GM18526 (cell line): Measurements from ENCODE around the gene METAP1.

Source experiments
- POLR2A ChIP-seq: IDR thresholded peaks from 3 replicates; pipeline ENCODE4 v1.6.1; 2011; ENCODE audit not compliant: insufficient read length; ENCODE audit errors: extremely low read depth

The METAP1 gene

DNA sequence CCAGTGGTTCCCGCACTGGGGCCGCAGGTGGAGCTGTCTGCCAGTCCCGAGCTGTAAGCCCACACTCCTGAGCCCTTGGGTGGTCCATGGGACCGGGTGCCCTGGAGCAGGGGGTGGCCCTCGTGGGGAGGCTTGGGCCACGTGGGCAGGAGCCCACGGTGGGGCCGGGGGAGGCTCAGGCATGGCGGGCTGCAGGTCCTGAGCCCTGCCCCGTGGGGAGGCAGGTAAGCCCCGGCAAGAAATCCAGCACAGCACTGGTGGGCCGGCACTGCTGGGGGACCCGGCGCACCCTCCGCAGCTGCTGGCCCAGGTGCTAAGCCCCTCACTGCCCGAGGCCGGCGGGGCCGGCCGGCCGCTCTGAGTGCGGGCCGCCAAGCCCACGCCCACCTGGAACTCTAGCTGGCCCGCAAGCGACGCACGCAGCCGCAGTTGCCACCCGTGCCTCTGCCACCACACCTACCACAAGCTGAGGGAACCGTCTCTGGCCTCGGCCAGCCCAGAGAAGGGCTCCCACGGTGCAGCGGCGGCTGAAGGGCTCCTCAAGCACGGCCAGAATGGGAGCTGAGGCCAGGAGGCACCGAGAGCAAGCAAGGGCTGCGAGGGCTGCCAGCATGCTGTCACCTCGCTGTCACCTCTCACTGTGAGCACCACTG is 2.0 kb upstream of the METAP1 start:
- no peak for TF ChIP-seq POLR2A

DNA sequence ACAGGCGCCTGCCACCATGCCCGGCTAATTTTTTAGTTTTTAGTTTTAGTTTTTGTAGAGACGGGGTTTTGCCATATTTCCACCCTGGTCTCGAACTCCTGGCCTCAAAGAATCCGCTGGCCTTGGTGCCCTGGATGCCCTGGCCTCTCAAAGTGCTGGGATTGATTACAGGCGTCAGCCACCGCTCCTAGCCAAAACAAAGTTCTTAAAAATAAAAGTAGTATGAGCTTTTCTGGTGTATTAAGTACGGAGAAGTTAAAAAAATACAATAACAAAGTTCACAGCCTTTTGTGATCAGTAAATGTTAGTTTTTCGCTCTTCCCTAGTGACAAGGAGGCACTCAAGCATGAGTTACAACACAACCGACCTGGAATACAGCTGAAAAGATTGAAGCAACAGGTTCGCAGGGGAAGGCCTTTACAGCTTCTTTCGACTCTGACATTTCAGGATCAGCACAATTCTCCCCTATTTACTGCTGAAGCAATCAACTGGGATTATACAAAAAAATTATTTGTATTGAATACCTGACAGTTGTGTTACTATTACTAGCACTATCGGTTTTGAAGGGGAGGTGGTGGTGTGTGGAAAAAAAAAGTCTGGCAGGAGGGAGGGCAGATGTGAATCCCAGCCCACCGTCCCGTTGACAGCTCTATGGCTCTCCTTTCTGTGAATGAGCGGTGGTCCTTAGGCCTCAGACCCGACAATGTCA is 893 bp upstream of the METAP1 start:
- TF ChIP-seq POLR2A: no peak

DNA sequence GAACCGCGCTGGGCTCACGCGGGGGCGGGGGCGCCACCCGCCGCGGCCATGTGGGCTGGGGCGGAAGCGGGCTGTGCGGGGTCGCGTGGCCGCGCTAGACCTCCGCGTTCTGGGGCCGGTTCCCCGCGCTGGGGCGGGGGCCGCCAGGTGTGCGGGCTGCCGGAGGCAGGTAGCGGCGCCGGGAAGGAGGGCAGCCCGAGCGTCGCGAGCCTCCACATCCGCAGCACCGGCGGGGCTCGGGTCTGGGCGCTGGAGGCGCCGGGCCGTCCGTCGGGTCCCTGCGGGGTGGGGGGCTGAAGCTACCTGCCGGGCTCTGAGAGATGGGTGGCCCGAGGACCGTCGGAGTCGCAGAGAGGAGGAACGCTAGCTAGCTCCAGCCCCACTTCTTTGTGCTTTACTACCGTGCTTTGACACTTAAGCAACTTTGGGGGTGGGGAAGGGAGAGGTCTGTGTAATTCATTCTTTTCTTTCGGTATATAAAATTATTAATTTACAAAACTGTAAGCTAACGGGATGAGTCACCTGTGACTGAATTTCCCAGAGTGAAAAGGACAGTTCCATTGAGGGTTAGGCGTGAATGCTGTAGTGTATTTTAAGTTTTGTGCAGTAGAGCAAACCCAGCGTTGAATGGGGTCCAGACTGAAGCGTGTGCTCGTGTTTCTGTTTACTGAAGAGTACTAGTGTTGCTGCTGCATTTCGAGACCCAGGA is 689 bp downstream of the METAP1 start:
- no peak for TF ChIP-seq POLR2A

DNA sequence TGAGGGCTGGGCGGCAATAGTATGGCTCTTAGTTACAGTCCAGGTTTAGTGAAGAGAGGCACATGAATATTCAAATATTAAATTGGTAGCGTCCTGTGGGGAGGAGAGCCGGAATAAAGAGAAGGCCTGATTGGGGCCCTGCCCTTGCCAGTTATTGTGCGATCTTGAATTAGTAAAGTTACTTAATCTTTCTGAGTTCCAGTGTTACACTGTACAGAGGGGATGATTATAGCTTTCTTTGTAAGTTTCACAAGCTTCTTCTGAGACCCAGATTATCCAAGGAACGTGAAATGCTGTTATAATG is 1.2 kb downstream of the METAP1 start:
- TF ChIP-seq POLR2A: no peak

DNA sequence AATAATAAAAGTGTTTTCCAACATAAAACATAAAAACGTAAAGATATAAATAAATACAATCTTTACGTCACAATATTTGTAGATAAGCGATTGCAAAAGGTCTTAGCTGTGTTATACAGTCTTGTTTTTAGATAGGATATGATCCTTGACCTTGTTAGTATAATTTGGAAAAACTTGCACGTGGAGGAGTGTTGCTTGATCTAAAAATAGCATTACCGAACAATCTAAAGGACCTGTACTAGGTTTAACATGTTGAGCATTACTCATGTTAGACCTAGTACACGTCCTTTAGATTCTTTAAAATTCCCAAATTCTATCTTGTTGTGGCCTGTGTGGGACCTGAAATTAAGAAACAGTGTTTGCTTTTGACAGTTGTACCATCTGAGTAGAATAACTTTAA is 1.6 kb downstream of the METAP1 start:
- TF ChIP-seq POLR2A: no peak

DNA sequence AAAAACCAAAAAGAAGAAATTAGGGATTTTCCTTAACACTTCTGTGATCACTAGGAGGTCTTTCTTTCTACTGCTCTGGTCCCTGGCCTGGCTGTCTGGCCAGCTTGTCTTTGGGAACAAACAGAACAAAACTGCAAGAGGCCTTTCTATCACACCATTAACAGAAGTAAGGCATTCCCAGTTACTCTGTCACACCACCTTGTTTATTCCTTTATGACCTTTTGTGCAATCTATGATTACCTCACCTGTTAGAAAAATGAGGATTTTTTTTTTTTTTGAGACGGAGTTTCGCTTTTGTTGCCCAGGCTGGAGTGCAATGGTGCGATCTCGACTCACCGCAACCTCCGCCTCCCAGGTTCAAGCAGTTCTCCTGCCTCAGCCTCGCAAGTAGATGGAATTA is 3.0 kb downstream of the METAP1 start:
- TF ChIP-seq POLR2A: no peak

DNA sequence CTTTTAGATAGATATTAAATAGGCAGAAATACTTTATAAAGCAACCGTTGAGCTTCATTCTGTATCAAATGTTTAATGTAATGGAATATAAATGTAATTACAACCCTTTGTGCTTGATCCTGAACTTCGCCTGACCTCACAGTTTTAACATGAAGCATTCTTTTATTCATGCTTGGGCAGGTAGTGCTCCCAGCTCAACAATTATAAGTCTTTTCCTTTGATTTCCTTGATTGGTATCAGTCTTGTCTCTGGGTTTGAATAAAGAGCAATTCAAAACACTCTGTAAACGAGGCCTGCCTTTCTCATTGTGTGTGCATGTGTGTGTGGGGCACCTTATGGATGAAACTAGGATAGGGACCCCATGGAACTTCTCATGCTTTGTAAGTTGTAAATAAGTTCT is 6.8 kb downstream of the METAP1 start:
- TF ChIP-seq POLR2A: no peak

DNA sequence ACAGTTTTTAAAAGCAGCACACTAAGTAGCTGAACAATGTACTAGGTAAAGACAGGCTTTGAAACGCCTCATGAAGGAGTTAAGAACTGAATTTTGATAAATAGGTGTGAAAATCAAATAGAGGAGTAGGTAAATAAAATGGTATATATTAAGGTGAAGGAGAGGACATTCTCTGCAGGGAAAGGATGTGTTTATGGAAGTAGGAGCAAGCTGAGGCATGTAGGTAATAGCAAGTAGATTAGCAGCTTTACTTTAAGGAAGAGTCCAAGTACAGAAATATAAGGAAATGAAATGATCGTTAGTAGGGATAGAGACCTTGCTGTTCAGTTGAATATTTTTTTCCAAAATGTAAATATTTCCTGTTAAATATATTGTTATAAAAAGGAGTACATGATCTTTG is 12.5 kb downstream of the METAP1 start:
- TF ChIP-seq POLR2A: no peak

DNA sequence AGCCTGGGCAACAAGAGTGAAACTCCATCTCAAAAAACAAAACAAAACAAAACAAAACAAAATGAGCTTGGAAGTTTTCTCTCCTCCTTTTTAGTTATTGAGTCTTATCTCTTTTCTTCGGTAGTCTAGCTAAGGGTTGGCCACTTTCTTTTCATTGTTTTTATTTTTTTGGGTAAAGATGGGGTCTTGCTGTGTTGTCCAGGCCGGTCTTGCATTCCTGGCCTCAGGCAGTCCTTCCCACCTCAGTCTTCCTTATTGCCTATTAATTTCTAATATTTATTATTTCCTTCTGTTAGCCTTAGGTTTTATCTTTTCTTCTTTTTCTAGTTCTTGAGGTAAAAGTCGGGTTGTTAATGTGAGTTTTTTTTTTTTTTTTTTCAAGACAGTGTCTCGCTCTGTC is 16.4 kb downstream of the METAP1 start:
- no peak for TF ChIP-seq POLR2A

DNA sequence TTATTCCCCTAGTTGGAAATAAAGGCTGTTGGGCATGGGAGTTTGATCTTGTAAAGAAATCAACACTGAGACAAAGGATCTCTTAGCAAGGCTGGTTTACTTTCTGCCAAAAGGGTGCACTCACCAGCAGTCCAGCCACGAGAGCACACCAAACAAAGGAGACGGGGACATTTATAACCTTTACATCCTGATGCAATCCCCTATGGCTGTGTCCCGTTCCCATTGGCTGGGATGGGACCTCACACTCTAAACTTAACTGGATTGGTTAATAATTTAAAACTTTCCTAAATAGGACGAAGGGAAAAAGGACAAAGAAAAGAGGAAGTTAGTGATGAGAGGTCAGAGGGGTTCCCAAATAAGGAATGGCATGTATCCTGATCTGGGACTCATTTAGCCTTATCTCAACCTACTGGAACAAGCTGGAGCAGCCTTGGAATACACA is 17.9 kb downstream of the METAP1 start:
- no peak for TF ChIP-seq POLR2A

DNA sequence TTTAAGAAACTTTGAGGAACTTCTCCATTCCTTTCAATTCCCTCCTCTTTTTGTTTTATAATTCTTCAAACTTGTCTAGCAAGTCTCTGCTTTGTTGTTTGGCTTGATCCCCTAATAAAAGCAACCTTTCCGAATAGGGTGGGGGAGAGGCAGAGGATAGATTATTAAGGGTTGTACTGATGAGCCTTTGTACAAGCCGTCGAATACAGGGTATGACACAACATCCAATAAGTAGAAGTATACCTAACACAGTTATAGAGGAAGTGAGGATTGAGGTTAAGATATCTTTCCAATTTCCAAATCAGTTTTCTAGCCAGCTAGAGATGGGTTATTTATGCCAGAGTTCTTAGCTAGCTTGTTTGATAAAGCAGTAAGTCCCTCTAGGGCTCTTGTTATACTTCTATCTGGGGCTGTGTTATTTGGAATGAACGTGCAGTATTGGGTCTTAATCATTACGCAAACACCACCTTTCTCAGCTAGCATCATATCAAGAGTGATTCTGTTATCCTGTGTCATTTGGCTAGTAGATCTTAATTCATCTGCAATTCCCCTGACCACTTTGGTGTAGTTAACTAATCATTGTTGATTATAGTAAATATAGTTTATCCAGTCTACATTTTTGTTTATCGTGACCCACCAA is 18.5 kb downstream of the METAP1 start:
- TF ChIP-seq POLR2A: no peak

DNA sequence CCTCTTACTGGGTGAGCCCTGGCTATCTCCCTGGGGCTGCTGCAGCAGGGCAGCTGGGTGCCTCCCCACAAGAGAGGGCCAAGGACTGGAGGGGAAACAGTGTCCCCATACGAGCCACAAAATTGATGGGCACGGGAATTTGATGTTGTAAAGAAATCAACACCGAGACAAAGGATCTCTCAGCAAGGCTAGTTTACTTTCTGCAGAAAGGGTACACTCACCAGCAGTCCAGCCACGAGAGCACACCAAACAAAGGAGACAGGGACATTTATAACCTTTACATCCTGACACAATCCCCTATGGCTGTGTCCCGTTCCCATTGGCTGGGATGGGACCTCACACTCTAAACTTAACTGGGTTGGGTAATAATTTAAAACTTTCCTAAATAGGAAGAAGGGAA is 25.9 kb downstream of the METAP1 start:
- TF ChIP-seq POLR2A: no peak

DNA sequence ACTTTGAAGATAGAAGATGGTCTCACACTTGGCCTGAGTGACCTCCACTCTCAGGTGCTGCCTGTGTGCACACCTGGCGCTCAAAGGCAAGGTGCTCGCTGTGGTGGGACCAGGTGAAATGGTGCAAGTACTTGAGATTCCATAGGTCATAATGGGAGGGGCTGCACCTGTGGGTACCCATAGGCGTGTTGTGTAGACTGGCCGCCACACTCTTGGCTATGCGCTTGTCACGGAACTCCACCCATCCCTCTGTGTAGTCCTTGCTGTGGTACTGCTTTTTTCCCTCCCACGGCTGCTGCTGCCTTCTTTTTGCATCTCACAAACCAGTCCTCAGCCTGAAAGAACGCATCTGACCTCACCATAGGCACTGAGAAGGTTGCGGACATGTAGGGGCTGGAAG is 27.0 kb downstream of the METAP1 start:
- no peak for TF ChIP-seq POLR2A

DNA sequence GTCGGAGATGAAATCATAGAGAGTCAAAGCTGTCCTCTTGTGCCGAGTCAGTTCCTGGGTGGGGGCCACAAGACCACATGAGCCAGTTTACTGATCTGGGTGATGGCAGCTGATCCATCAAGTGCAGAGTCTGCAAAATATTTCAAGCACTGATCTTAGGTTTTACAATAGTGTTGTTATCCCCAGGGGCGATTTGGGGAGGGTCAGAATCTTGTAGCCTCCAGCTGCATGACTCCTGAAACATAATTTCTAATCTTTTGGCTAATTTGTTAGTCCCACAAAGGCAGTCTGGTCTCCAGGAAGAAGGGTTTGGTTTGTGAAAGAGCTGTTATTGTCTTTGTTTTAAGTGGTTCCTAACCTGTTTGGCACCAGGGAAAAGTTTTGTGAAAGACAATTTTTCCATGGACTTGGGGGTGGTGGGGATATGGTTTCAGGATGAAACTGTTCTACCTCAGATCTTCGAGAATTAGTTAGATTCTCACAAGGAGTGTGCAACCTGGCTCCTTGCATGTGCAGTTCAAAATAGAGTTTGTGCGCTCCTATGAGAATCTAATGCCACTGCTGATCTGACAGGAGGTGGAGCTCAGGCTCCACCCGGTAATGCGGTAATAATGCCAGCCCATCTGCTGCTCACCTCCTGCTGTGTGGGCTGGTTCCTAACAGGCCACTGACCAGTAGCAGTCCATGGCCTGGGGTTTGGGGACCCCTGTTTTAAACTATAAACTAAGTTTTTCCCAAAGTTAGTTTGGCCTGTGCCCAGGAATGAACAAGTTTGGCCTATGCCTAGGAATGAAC is 29.2 kb downstream of the METAP1 start:
- TF ChIP-seq POLR2A: no peak

DNA sequence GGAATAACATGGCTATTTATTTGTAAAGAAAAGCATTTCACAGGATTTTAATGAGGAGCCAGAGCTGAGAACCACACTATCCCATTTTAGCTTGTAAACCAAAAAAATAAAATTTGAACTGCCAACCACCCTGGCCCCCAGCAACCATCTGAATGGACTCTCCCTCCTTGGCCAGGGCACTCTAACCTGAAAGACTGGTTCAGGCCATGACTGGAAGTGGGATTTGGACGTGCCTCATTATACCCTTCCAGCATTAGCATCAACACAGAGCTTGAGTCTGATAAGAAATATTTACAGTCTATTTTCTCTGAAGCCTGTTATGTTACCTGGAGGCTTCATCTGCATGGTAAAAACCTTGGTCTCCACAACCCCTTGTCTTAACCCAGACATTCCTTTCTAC is 30.0 kb downstream of the METAP1 start:
- no peak for TF ChIP-seq POLR2A
